Measurements from ENCODE around the gene LCN9. TPM values are rescaled to one million over a fixed set of nuclear protein-coding genes. Genes with fewer than 3 reads are reported as not detected.

Gene LCN9
- total RNA-seq, 1 experiment from 2014 or later, result not detected

- intact Hi-C loops (cut with micrococcal nuclease; ENCODE audit: unreplicated experiment), result no loop called here
- BruUV-seq (replicated peaks), result no TSS peak
Measured at GRCh38 chr9:135649508-135649907, 13.6 kb upstream of the LCN9 start.

GRCh38 chr9:135650408-135650807 lies 12.7 kb upstream of the LCN9 start:
- Mint-ChIP-seq H3K4me3 (ENCODE audit: low read depth, unreplicated experiment) (no peak overlapping the region), H3K27ac (ENCODE audit: unreplicated experiment) (no peak overlapping the region), H3K9me3 (ENCODE audit: low read depth, unreplicated experiment) (peaks cover 12% of the 10 kb centered on the region), H3K4me1 (ENCODE audit: low read depth, unreplicated experiment) (no peaks in the 10 kb centered on the region), H3K36me3 (ENCODE audit: insufficient read depth, unreplicated experiment) (no peaks in the 10 kb centered on the region), H3K27me3 (ENCODE audit: unreplicated experiment) (peaks cover 24% of the 10 kb centered on the region)
- TF ChIP-seq CTCF (IDR thresholded peaks at IDR 0.05; ENCODE audit: unreplicated experiment), result no peak
- CTCF ChIA-PET, result no interaction called here
- DNase-seq, result no peak
- BruUV-seq (replicated peaks), result no TSS peak
- intact Hi-C loops (cut with micrococcal nuclease; ENCODE audit: unreplicated experiment), result no loop called here

More at GRCh38 chr9:135649508-135649907, 13.6 kb upstream of the LCN9 start:
- CTCF ChIA-PET, result no interaction called here
- Mint-ChIP-seq H3K27me3 (ENCODE audit: unreplicated experiment) (peaks cover 24% of the 10 kb centered on the region), H3K4me3 (ENCODE audit: low read depth, unreplicated experiment) (no peak overlapping the region), H3K4me1 (ENCODE audit: low read depth, unreplicated experiment) (no peaks in the 10 kb centered on the region), H3K27ac (ENCODE audit: unreplicated experiment) (no peak overlapping the region), H3K9me3 (ENCODE audit: low read depth, unreplicated experiment) (peaks cover 17% of the 10 kb centered on the region), H3K36me3 (ENCODE audit: insufficient read depth, unreplicated experiment) (no peaks in the 10 kb centered on the region)
- no peak for DNase-seq
- TF ChIP-seq CTCF (IDR thresholded peaks at IDR 0.05; ENCODE audit: unreplicated experiment), result no peak

- Mint-ChIP-seq H3K4me3 (ENCODE audit: low read depth, unreplicated experiment) (no peak overlapping the region), H3K9me3 (ENCODE audit: low read depth, unreplicated experiment) (peaks cover 4% of the 10 kb centered on the region), H3K4me1 (ENCODE audit: low read depth, unreplicated experiment) (no peaks in the 10 kb centered on the region), H3K36me3 (ENCODE audit: insufficient read depth, unreplicated experiment) (no peaks in the 10 kb centered on the region), H3K27me3 (ENCODE audit: unreplicated experiment) (peaks cover 29% of the 10 kb centered on the region), H3K27ac (ENCODE audit: unreplicated experiment) (no peak overlapping the region)
- BruUV-seq (replicated peaks), result no TSS peak
- no peak for DNase-seq
- intact Hi-C loops (cut with micrococcal nuclease; ENCODE audit: unreplicated experiment), result no loop called here
- no peak for TF ChIP-seq CTCF (IDR thresholded peaks at IDR 0.05; ENCODE audit: unreplicated experiment)
- CTCF ChIA-PET, result no interaction called here
Measured at GRCh38 chr9:135655317-135655716, 7.8 kb upstream of the LCN9 start.

GRCh38 chr9:135657416-135657815 lies 5.7 kb upstream of the LCN9 start:
- peaks cover 29% of the 10 kb centered on the region for H3K27me3 Mint-ChIP-seq (ENCODE audit: unreplicated experiment)
- intact Hi-C loops (cut with micrococcal nuclease; ENCODE audit: unreplicated experiment), result no loop called here
- CTCF ChIA-PET, result no interaction called here
- no peak overlapping the region for H3K27ac Mint-ChIP-seq (ENCODE audit: unreplicated experiment)
- BruUV-seq (replicated peaks), result no TSS peak
- no peaks in the 10 kb centered on the region for H3K4me1 Mint-ChIP-seq (ENCODE audit: low read depth, unreplicated experiment)
- no peak for DNase-seq
- no peaks in the 10 kb centered on the region for H3K36me3 Mint-ChIP-seq (ENCODE audit: insufficient read depth, unreplicated experiment)
- no peaks in the 10 kb centered on the region for H3K9me3 Mint-ChIP-seq (ENCODE audit: low read depth, unreplicated experiment)
- H3K4me3 Mint-ChIP-seq (ENCODE audit: low read depth, unreplicated experiment), result no peak overlapping the region
- no peak for TF ChIP-seq CTCF (IDR thresholded peaks at IDR 0.05; ENCODE audit: unreplicated experiment)

Measured in Calu3 (cell line).